Measurements from ENCODE around the gene ARL6IP5. TPM values are rescaled to one million over a fixed set of nuclear protein-coding genes. Genes with fewer than 3 reads are reported as not detected.
A peak's percentile ranks its signal among the peaks of the same experiment; 100 is the strongest.

Gene ARL6IP5
- total RNA-seq, 1 experiment from 2014 or later: 31.2 TPM

- Histone ChIP-seq H3K4me3 (ENCODE audit: low read depth, low read length) (peak overlapping the region; percentile 92), H3K9me3 (no peaks in the 10 kb centered on the region), H3K36me3 (ENCODE audit: control insufficient read depth, insufficient read depth, low read length) (no peaks in the 10 kb centered on the region), H3K27me3 (replicated peaks; ENCODE audit: control insufficient read depth, insufficient read depth, low read length) (no peaks in the 10 kb centered on the region), H3K4me1 (peaks cover 11% of the 10 kb centered on the region)
- H3K4me3 Mint-ChIP-seq (ENCODE audit: unreplicated experiment): peak overlapping the region; percentile 85
- peaks cover 29% of the 10 kb centered on the region for H3K4me1 Mint-ChIP-seq (ENCODE audit: low read depth, unreplicated experiment)
- H3K9me3 Mint-ChIP-seq (ENCODE audit: unreplicated experiment): no peaks in the 10 kb centered on the region
- TF ChIP-seq CTCF (IDR thresholded peaks at IDR 0.05; ENCODE audit: insufficient read depth in 1 of 2, low read depth in 1 of 2, low read length in 1 of 2, severe bottlenecking in 1 of 2, unreplicated experiment in 1 of 2): no peak
- BruUV-seq (replicated peaks): TSS peak; percentile 29
- no peaks in the 10 kb centered on the region for H3K27me3 Mint-ChIP-seq (ENCODE audit: insufficient read depth, unreplicated experiment)
- POLR2A ChIA-PET: interaction anchor here (0.6 kb wide), 1 partner anchor 1101 kb away, joined by 3 read pairs; no protein-coding TSS in a partner anchor
- intact Hi-C loops (cut with micrococcal nuclease; ENCODE audit: unreplicated experiment): no loop called here
- CTCF ChIA-PET: no interaction called here
- no peaks in the 10 kb centered on the region for H3K36me3 Mint-ChIP-seq (ENCODE audit: insufficient read depth, unreplicated experiment)
- peak; percentile 9 to 35 for DNase-seq
- H3K27ac Mint-ChIP-seq (ENCODE audit: unreplicated experiment): peak overlapping the region; percentile 57
Measured at GRCh38 chr3:69085168-69085832, 563 bp downstream of the ARL6IP5 start.

- POLR2A ChIA-PET: interaction anchor here (0.6 kb wide), 1 partner anchor 1100 kb away, joined by 3 read pairs; no protein-coding TSS in a partner anchor
- peak overlapping the region; percentile 92 for H3K4me3 ChIP-seq (ENCODE audit: low read depth, low read length)
- Mint-ChIP-seq H3K36me3 (ENCODE audit: insufficient read depth, unreplicated experiment) (no peaks in the 10 kb centered on the region), H3K9me3 (ENCODE audit: unreplicated experiment) (no peaks in the 10 kb centered on the region), H3K4me1 (ENCODE audit: low read depth, unreplicated experiment) (peaks cover 35% of the 10 kb centered on the region), H3K27ac (ENCODE audit: unreplicated experiment) (peak overlapping the region; percentile 57), H3K4me3 (ENCODE audit: unreplicated experiment) (peak overlapping the region; percentile 85), H3K27me3 (ENCODE audit: insufficient read depth, unreplicated experiment) (no peaks in the 10 kb centered on the region)
- peak in 1 of 2 experiments; percentile 39 for DNase-seq
- no TSS peak for BruUV-seq (replicated peaks)
- CTCF ChIA-PET: interaction anchor here (0.7 kb wide), 1 partner anchor 996 kb away, joined by 4 read pairs; no protein-coding TSS in a partner anchor
- no peaks in the 10 kb centered on the region for H3K36me3 ChIP-seq (ENCODE audit: control insufficient read depth, insufficient read depth, low read length)
- no peak for TF ChIP-seq CTCF (IDR thresholded peaks at IDR 0.05; ENCODE audit: insufficient read depth in 1 of 2, low read depth in 1 of 2, low read length in 1 of 2, severe bottlenecking in 1 of 2, unreplicated experiment in 1 of 2)
- peaks cover 11% of the 10 kb centered on the region for H3K4me1 ChIP-seq
- no peaks in the 10 kb centered on the region for H3K9me3 ChIP-seq
- intact Hi-C loops (cut with micrococcal nuclease; ENCODE audit: unreplicated experiment): no loop called here
- no peaks in the 10 kb centered on the region for H3K27me3 ChIP-seq (replicated peaks; ENCODE audit: control insufficient read depth, insufficient read depth, low read length)
Measured at GRCh38 chr3:69085833-69086722, 1.3 kb downstream of the ARL6IP5 start.

- H3K4me1 ChIP-seq: peaks cover 11% of the 10 kb centered on the region
- Mint-ChIP-seq H3K27ac (ENCODE audit: unreplicated experiment) (no peak overlapping the region), H3K4me1 (ENCODE audit: low read depth, unreplicated experiment) (peaks cover 35% of the 10 kb centered on the region), H3K27me3 (ENCODE audit: insufficient read depth, unreplicated experiment) (no peaks in the 10 kb centered on the region), H3K4me3 (ENCODE audit: unreplicated experiment) (no peak overlapping the region), H3K9me3 (ENCODE audit: unreplicated experiment) (no peaks in the 10 kb centered on the region), H3K36me3 (ENCODE audit: insufficient read depth, unreplicated experiment) (no peaks in the 10 kb centered on the region)
- ChIA-PET POLR2A (no interaction called here), CTCF (no interaction called here)
- TF ChIP-seq CTCF (IDR thresholded peaks at IDR 0.05; ENCODE audit: insufficient read depth in 1 of 2, low read depth in 1 of 2, low read length in 1 of 2, severe bottlenecking in 1 of 2, unreplicated experiment in 1 of 2): no peak
- DNase-seq: no peak
- no peaks in the 10 kb centered on the region for H3K9me3 ChIP-seq
- H3K4me3 ChIP-seq (ENCODE audit: low read depth, low read length): no peak overlapping the region
- H3K36me3 ChIP-seq (ENCODE audit: control insufficient read depth, insufficient read depth, low read length): no peaks in the 10 kb centered on the region
- no TSS peak for BruUV-seq (replicated peaks)
- intact Hi-C loops (cut with micrococcal nuclease; ENCODE audit: unreplicated experiment): no loop called here
- H3K27me3 ChIP-seq (replicated peaks; ENCODE audit: control insufficient read depth, insufficient read depth, low read length): no peaks in the 10 kb centered on the region
Measured at GRCh38 chr3:69087030-69087791, 2.5 kb downstream of the ARL6IP5 start.
